Nephron (organoid): ENCODE measurements around the gene TMEM247.

ENCODE experiments used
- H3K27ac Mint-ChIP-seq, 3 experiments: 2 replicates each; pipeline ENCODE4 v1.8.0; 2020; ENCODE audit warnings: mixed read lengths in 3 of 3, mild to moderate bottlenecking in 2 of 3, moderate library complexity in 1 of 3
- H3K27me3 Mint-ChIP-seq: 2 replicates; pipeline ENCODE4 v1.8.0; 2021; ENCODE audit warnings: low read depth, mild to moderate bottlenecking, moderate library complexity, mixed read lengths
- H3K36me3 Mint-ChIP-seq: 2 replicates; pipeline ENCODE4 v1.8.0; 2020; ENCODE audit warnings: low read depth, mixed read lengths
- H3K4me1 Mint-ChIP-seq: 2 replicates; pipeline ENCODE4 v1.8.0; 2020; ENCODE audit warnings: mixed read lengths
- H3K4me3 Mint-ChIP-seq, 3 experiments: 2 replicates each; pipeline ENCODE4 v1.8.0; 2020; ENCODE audit warnings: mild to moderate bottlenecking in 3 of 3, mixed read lengths in 3 of 3, moderate library complexity in 2 of 3
- H3K9me3 Mint-ChIP-seq: 2 replicates; pipeline ENCODE4 v1.8.0; 2020; ENCODE audit warnings: mixed read lengths
- CTCF ChIP-seq, 3 experiments: fragments of 200-600 bp; sonication (generic); IDR thresholded peaks; one replicate each; pipeline ENCODE4 v1.5.0; 2021; ENCODE audit warnings: antibody characterized with exemption in 3 of 3; ENCODE audit not compliant: unreplicated experiment in 3 of 3

Gene TMEM247

GRCh38 chr2:46477925-46478324 lies 1.4 kb upstream of the TMEM247 start:
- H3K27ac Mint-ChIP-seq, result no peak overlapping the region
- no peaks in the 10 kb centered on the region for H3K4me1 Mint-ChIP-seq
- H3K4me3 Mint-ChIP-seq, result no peak overlapping the region
- H3K36me3 Mint-ChIP-seq, result no peaks in the 10 kb centered on the region
- peaks cover 19% of the 10 kb centered on the region for H3K9me3 Mint-ChIP-seq
- H3K27me3 Mint-ChIP-seq, result peaks cover 6% of the 10 kb centered on the region
- TF ChIP-seq CTCF (IDR thresholded peaks at IDR 0.05; ENCODE audit: unreplicated experiment in 3 of 3), result no peak

- no peak for TF ChIP-seq CTCF (IDR thresholded peaks at IDR 0.05; ENCODE audit: unreplicated experiment in 3 of 3)
- H3K27me3 Mint-ChIP-seq, result no peaks in the 10 kb centered on the region
- H3K27ac Mint-ChIP-seq, result no peak overlapping the region
- H3K4me3 Mint-ChIP-seq, result no peak overlapping the region
- peaks cover 16% of the 10 kb centered on the region for H3K9me3 Mint-ChIP-seq
- no peaks in the 10 kb centered on the region for H3K4me1 Mint-ChIP-seq
- no peaks in the 10 kb centered on the region for H3K36me3 Mint-ChIP-seq
Measured at GRCh38 chr2:46480562-46480961, 1.2 kb downstream of the TMEM247 start.

GRCh38 chr2:46481198-46482193 lies 2.1 kb downstream of the TMEM247 start:
- Mint-ChIP-seq H3K27me3 (no peaks in the 10 kb centered on the region), H3K4me1 (peaks cover under 1% of the 10 kb centered on the region)

GRCh38 chr2:46482490-46482889 lies 3.1 kb downstream of the TMEM247 start:
- no peak for TF ChIP-seq CTCF (IDR thresholded peaks at IDR 0.05; ENCODE audit: unreplicated experiment in 3 of 3)
- Mint-ChIP-seq H3K27me3 (no peaks in the 10 kb centered on the region), H3K27ac (peak overlapping the region in 1 of 3 experiments; percentile 27), H3K9me3 (peaks cover 7% of the 10 kb centered on the region), H3K36me3 (no peaks in the 10 kb centered on the region), H3K4me3 (no peak overlapping the region), H3K4me1 (peaks cover 6% of the 10 kb centered on the region)

More at GRCh38 chr2:46481198-46482193, 2.1 kb downstream of the TMEM247 start:
- no peak overlapping the region for H3K4me3 Mint-ChIP-seq
- TF ChIP-seq CTCF (IDR thresholded peaks at IDR 0.05; ENCODE audit: unreplicated experiment in 3 of 3), result no peak
- peak overlapping the region in 1 of 3 experiments; percentile 28 for H3K27ac Mint-ChIP-seq
- H3K9me3 Mint-ChIP-seq, result peaks cover 13% of the 10 kb centered on the region
- no peaks in the 10 kb centered on the region for H3K36me3 Mint-ChIP-seq

GRCh38 chr2:46485002-46485401 lies 5.6 kb downstream of the TMEM247 start:
- H3K27me3 Mint-ChIP-seq, result no peaks in the 10 kb centered on the region
- peaks cover 18% of the 10 kb centered on the region for H3K4me1 Mint-ChIP-seq
- no peak overlapping the region for H3K4me3 Mint-ChIP-seq
- H3K36me3 Mint-ChIP-seq, result no peaks in the 10 kb centered on the region
- no peak overlapping the region for H3K27ac Mint-ChIP-seq
- no peaks in the 10 kb centered on the region for H3K9me3 Mint-ChIP-seq
- no peak for TF ChIP-seq CTCF (IDR thresholded peaks at IDR 0.05; ENCODE audit: unreplicated experiment in 3 of 3)
